Cortex of kidney (tissue), 1 donor: ENCODE measurements around the gene TSSC4.

Experiments used
- DNase-seq: peaks from one replicate; lab custom pipeline; 2025; lab: John Stamatoyannopoulos, UW

TSSC4 gene

GRCh38 chr11:2434008-2434407 is 33.5 kb downstream of the TSSC4 start:
- DNase-seq = no peak

- DNase-seq = no peak
These were observed 34.1 kb downstream of the TSSC4 start for GRCh38 chr11:2434506-2435255.

- no peak for DNase-seq
These were observed 34.9 kb downstream of the TSSC4 start for GRCh38 chr11:2435288-2436012.

GRCh38 chr11:2436013-2436520 is 35.5 kb downstream of the TSSC4 start:
- no peak for DNase-seq

- no peak for DNase-seq
These were observed 36.0 kb downstream of the TSSC4 start for GRCh38 chr11:2436521-2437031.

- no peak for DNase-seq
These were observed 37.0 kb downstream of the TSSC4 start for GRCh38 chr11:2437516-2437915.

GRCh38 chr11:2439820-2440219 is 39.3 kb downstream of the TSSC4 start:
- no peak for DNase-seq

GRCh38 chr11:2440646-2441045 is 40.1 kb downstream of the TSSC4 start:
- DNase-seq = no peak

- no peak for DNase-seq
These were observed 40.6 kb downstream of the TSSC4 start for GRCh38 chr11:2441171-2441570.

- no peak for DNase-seq
These were observed 42.0 kb downstream of the TSSC4 start for GRCh38 chr11:2442589-2442988.

- no peak for DNase-seq
These were observed 42.9 kb downstream of the TSSC4 start for GRCh38 chr11:2443406-2443805.

- DNase-seq = no peak
These were observed 43.6 kb downstream of the TSSC4 start, which contains the start of gene TRPM5 for GRCh38 chr11:2443881-2444820. Gene TRPM5 (minus strand): TSS chr11:2444514. CDS start chr11:2423036, 21,478 bp downstream.

- no peak for DNase-seq
These were observed 44.5 kb downstream of the TSSC4 start, which contains the start of gene KCNQ1 for GRCh38 chr11:2444821-2445745. Gene KCNQ1 (plus strand): TSS chr11:2445008. CDS start chr11:2445099, 91 bp downstream.

- no peak for DNase-seq
These were observed 45.4 kb downstream of the TSSC4 start for GRCh38 chr11:2445746-2446551.

- no peak for DNase-seq
These were observed 46.2 kb downstream of the TSSC4 start for GRCh38 chr11:2446590-2447252.

- no peak for DNase-seq
These were observed 46.9 kb downstream of the TSSC4 start for GRCh38 chr11:2447253-2447950.

GRCh38 chr11:2447951-2448650 is 47.6 kb downstream of the TSSC4 start:
- DNase-seq = no peak
